GM04504 (cell line): ENCODE results near the gene HS3ST2.
"Not testable (repeated sequence)": the region's sequence is repeated elsewhere in the genome, so short reads cannot be mapped to it uniquely, and the experiment has no call there.

ENCODE experiments used
- DNase-seq: peaks from one replicate; pipeline ENCODE4 v3.0.0-alpha.2; 2012; ENCODE audit warnings: low read depth

HS3ST2 gene

GRCh38 chr16:22878955-22879354 lies 65.0 kb downstream of the HS3ST2 start:
- no peak for DNase-seq

GRCh38 chr16:22879466-22879865 lies 65.5 kb downstream of the HS3ST2 start:
- DNase-seq = no peak

DNA sequence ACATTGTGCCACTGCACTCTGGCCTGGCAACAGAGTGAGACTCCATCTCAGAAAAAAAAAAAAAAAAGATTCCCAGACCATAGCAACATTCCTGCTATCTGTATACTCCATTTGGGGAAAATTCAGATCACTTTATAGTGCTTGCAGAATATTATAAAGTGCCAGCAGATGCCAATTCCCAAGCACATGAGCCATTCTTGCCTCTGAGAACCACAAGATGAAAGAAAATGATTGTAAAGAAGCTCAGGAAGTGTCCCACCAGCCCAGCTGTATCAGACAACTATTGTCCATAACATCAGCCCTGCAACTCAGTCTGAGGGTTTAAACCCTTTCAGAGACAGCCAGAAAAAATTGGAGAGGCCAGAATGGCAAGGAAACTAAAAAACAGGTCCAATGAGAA lies 69.0 kb downstream of the HS3ST2 start:
- no peak for DNase-seq

- no peak for DNase-seq
Measured at GRCh38 chr16:22885951-22886350, 72.0 kb downstream of the HS3ST2 start.

GRCh38 chr16:22886927-22887326 lies 73.0 kb downstream of the HS3ST2 start:
- no peak for DNase-seq

DNA sequence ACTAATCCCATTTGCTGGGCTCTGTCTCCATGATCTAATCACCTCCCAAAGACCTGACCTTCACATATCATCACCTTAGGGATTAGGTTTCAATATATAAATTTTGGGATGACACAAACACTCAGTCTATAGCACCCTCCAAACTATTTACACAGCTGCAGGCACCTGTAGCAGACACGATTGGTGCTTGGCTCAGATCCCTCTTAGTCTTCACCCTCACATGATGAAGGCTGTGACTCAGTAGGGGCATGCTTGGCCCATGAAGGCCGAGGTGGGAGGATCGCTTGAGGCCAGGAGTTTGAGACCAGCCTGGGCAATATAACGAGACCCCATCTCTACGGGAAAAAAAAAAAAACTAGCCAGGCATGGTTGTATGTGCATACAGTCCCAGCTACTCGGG lies 73.5 kb downstream of the HS3ST2 start:
- no peak for DNase-seq

DNA sequence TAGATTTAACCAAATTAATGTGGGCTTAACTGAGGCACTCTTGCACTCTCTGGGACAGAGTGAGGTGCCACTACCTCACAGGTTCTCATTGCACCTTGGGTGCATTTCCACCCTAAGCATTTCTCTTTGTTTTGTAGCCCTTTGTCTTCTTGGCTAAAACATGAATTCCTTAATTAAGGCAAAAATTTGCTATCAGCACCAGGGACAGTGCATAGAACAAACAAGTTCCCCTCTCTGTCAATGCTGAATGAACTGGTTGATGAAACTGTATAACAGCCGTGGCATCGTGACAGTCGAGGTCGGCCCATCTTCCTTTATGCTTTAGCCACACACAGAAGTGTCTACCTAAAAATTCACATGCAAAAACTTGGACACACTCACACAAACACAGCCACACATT lies 74.8 kb downstream of the HS3ST2 start:
- DNase-seq = no peak

- no peak for DNase-seq
Measured at GRCh38 chr16:22890976-22891375, 77.0 kb downstream of the HS3ST2 start.

DNA sequence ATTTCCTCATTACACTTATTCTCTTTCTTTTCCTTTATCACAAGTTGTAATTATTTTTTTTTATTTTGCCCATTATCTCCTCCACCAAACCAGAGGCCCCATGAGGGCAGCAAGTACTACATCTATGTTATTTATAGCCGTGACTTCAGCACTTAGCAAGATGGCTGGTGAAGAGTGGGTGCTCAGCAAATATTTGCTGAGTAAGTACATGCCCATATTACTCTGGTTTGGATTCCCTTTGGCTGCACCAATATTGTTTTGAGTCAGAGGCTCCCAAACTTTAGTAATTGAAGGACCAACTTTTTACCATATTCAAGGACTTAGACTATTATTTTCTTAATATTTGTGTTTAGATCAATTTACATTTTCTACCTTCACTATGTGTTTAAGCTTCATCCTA lies 83.2 kb downstream of the HS3ST2 start:
- DNase-seq = no peak

DNA sequence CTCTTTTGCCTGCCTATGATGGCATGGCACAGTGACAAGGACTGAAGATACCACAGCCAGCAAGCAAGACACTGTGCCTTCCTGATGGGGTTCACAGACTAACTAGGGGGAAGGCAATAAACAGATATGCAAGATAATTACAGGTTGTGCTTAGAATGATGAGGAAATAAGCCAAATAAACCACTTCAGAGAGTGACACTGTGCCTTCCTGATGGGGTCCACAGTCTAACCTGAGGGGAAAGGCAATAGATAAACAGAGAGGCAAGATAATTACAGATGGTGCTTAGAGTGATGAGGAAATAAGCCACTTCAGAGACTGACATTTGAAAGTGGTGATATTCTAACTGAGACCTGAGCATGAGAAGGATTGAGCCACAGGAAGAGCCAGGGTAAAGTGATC lies 84.2 kb downstream of the HS3ST2 start:
- DNase-seq = no peak

GRCh38 chr16:22898874-22899348 lies 84.9 kb downstream of the HS3ST2 start:
- DNase-seq = peak; percentile 26

GRCh38 chr16:22899567-22899966 lies 85.6 kb downstream of the HS3ST2 start:
- not testable (repeated sequence) for DNase-seq

GRCh38 chr16:22900863-22901262 lies 86.9 kb downstream of the HS3ST2 start:
- DNase-seq = no peak

DNA sequence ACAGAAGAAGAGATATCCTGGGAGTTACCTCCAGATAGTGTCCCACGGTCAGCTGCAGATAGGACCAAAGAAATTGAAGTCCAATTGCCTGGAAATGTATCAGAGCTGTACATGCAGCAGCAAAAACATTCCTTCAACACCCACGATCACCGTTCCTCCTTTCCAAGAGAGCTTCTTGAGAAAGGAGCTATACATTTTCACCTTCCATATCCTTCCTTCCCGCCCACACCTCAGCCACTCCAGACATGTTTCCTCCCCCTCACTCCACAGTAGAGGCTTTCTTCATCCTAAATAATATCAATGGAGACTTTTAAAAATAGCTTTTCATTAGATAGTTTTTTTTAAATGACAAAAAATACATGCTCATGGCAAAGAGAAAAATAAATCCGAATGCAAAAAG lies 87.6 kb downstream of the HS3ST2 start:
- DNase-seq = no peak

- DNase-seq = no peak
Measured at GRCh38 chr16:22903716-22904115, 89.8 kb downstream of the HS3ST2 start.

GRCh38 chr16:22912654-22913053 lies 98.7 kb downstream of the HS3ST2 start:
- DNase-seq = no peak

GRCh38 chr16:22915003-22915402 lies 101.0 kb downstream of the HS3ST2 start:
- no peak for DNase-seq

- DNase-seq = no peak
Measured at GRCh38 chr16:22923491-22923890, 109.5 kb downstream of the HS3ST2 start.

- DNase-seq = no peak
Measured at GRCh38 chr16:22924492-22924891, 110.5 kb downstream of the HS3ST2 start.

GRCh38 chr16:22926105-22926751 lies 112.3 kb downstream of the HS3ST2 start:
- no peak for DNase-seq

- no peak for DNase-seq
Measured at GRCh38 chr16:22927306-22927705, 113.3 kb downstream of the HS3ST2 start.

DNA sequence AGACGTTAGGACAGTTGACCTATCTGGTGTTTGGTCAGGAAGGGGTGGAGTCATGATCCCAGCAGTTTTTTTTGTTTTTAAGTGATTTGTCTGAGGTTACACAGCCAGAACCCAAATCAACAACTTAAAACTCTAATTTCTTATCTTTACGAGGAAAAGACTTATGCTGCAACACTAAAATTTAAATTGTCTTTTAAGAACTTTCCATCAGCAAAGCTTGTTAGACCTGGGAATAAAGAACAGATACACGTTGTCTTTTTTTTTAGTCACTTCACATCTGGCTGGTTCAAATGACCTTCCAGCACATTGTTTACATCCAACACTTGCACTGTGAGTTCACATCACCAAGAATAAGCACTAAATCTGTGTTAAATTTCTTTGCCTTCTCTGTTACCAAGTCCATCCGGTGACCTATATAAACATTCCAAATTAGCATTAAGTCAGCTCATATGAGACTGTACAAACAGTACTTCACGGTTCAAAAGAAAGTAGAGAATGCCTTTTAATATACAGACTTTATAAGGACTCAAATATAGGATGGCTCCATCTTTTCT lies 115.0 kb downstream of the HS3ST2 start:
- DNase-seq = no peak

GRCh38 chr16:22929461-22929860 lies 115.5 kb downstream of the HS3ST2 start:
- no peak for DNase-seq
